ENCODE data around the gene HNRNPAB. TPM values are rescaled to one million over a fixed set of nuclear protein-coding genes. Genes with fewer than 3 reads are reported as not detected.

HNRNPAB gene
- total and polyA plus RNA-seq, 2 donors (not counting 3 experiments of a cell fraction or from before 2014, with no cell fraction given), result 207 to 309 TPM

- Histone ChIP-seq H3K79me2 (ENCODE audit: control insufficient read depth, insufficient read depth, low read length) (no peaks in the 10 kb centered on the region), H3K9me3 (replicated peaks; ENCODE audit: control insufficient read depth, insufficient read depth, low read length) (no peaks in the 10 kb centered on the region), H3K9me1 (replicated peaks; ENCODE audit: control insufficient read depth, extremely low read depth, insufficient read depth, low read length) (no peaks in the 10 kb centered on the region), H2AFZ (ENCODE audit: low read depth, low read length) (no peak overlapping the region), H4K20me1 (replicated peaks; ENCODE audit: control insufficient read depth, extremely low read depth, insufficient read depth, low read length) (no peaks in the 10 kb centered on the region), H3K27ac (ENCODE audit: insufficient read depth, low read depth, low read length) (no peak overlapping the region), H3K4me1 (ENCODE audit: control insufficient read depth, extremely low read depth, insufficient read depth, low read length) (no peaks in the 10 kb centered on the region), H3K27me3 (ENCODE audit: control insufficient read depth in 2 of 2, insufficient read depth in 2 of 2, low read length in 2 of 2) (no peaks in the 10 kb centered on the region), H3K36me3 (ENCODE audit: control insufficient read depth in 2 of 2, extremely low read depth in 1 of 2, insufficient read depth in 2 of 2, low read length in 2 of 2) (peaks cover 21 to 43% of the 10 kb centered on the region in 2 experiments), H3K4me2 (ENCODE audit: insufficient read depth, low read length) (no peak overlapping the region), H3K4me3 (replicated peaks in 1 of 3; ENCODE audit: insufficient read depth in 1 of 3, low read depth in 1 of 3, low read length in 3 of 3) (no peak overlapping the region), H3K9ac (replicated peaks; ENCODE audit: extremely low read depth, insufficient read depth, low read length) (no peak overlapping the region)
- intact Hi-C loops (cut with micrococcal nuclease) (no loop called here), dilution Hi-C loops (cut with MboI; ENCODE audit: extremely low pct_ligation_motif_present, low sequenced_read_pairs) (no loop called here)
- no peak for DNase-seq (ENCODE audit: low read depth, low spot score)
- ChIA-PET POLR2A (interaction anchor here (1.6 kb wide), 1 partner anchor 13 kb away, joined by 6 read pairs; the partner anchor contains the start of gene HNRNPAB), CTCF (interaction anchor here (1.7 kb wide), 1 partner anchor 18 kb away, joined by 6 read pairs; no protein-coding TSS in a partner anchor)
- no peak for TF ChIP-seq EZH2 (IDR thresholded peaks at IDR 0.05; ENCODE audit: borderline replicate concordance, low read depth, low read length, severe bottlenecking)
- no peak for TF ChIP-seq POLR2A (IDR thresholded peaks at IDR 0.05; ENCODE audit: low read depth, low read length)
- TF ChIP-seq, protein P1, sequence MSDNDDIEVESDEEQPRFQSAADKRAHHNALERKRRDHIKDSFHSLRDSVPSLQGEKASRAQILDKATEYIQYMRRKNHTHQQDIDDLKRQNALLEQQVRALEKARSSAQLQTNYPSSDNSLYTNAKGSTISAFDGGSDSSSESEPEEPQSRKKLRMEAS (IDR thresholded peaks at IDR 0.05; ENCODE audit: insufficient read depth, insufficient read length), result no peak
- no peak for TF ChIP-seq MYC (IDR thresholded peaks at IDR 0.05; ENCODE audit: low read depth, low read length)
- no peak for TF ChIP-seq CTCF (IDR thresholded peaks at IDR 0.05; ENCODE audit: extremely low read depth in 1 of 2, insufficient read depth in 1 of 2, low read depth in 1 of 2, low read length in 2 of 2)
- no peak for TF ChIP-seq JUN (IDR thresholded peaks at IDR 0.05; ENCODE audit: borderline replicate concordance, insufficient read depth, insufficient read length, low read depth)
- no peak for TF ChIP-seq POLR2AphosphoS5 (IDR thresholded peaks at IDR 0.05; ENCODE audit: insufficient read depth, low read depth, low read length)
- BruUV-seq (replicated peaks), result no TSS peak
- no peak for FAIRE-seq
These were observed 12.4 kb downstream of the HNRNPAB start for GRCh38 chr5:178216779-178217178.
